SH-SY5Y (cell line): ENCODE results near the gene PLRG1.

Experiments used
- GATA2 ChIP-seq: IDR thresholded peaks from 2 replicates; pipeline ENCODE4 v1.6.1; 2011; ENCODE audit warnings: mild to moderate bottlenecking, low read depth, low read length
- GATA3 ChIP-seq: IDR thresholded peaks from 2 replicates; pipeline ENCODE4 v1.6.1; 2011; ENCODE audit warnings: low read depth, mild to moderate bottlenecking, low read length, moderate library complexity

- TF ChIP-seq GATA2, result no peak
- TF ChIP-seq GATA3, result no peak
These were observed 47.9 kb upstream of the PLRG1 start for GRCh38 chr4:154597798-154598774.
